Measurements from ENCODE around the gene SPDL1. TPM values are rescaled to one million over a fixed set of nuclear protein-coding genes. Genes with fewer than 3 reads are reported as not detected.

Gene SPDL1
- total and polyA plus RNA-seq, 2 of the 4 experiments (the other 2 are of a cell fraction) = 18.8 to 29.4 TPM

- no peak overlapping the region for H3K4ac ChIP-seq (ENCODE audit: low read depth, low read length)
- dilution Hi-C loops (cut with HindIII; ENCODE audit: low sequenced_read_pairs, unreplicated experiment) = no loop called here
- CTCF ChIA-PET = interaction anchor here (0.7 kb wide), 1 partner anchor 1238 kb away, joined by 3 read pairs; no protein-coding TSS in a partner anchor
- TF ChIP-seq POLR2A (IDR thresholded peaks at IDR 0.05; ENCODE audit: low read depth, low read length) (no peak), USF2 (IDR thresholded peaks at IDR 0.05; ENCODE audit: low read depth, low read length) (no peak), MXI1 (IDR thresholded peaks at IDR 0.05; ENCODE audit: borderline replicate concordance, low read depth, low read length) (no peak), FOS (IDR thresholded peaks at IDR 0.05; ENCODE audit: low read depth, low read length) (no peak), CEBPB (IDR thresholded peaks at IDR 0.05; ENCODE audit: low read depth, low read length) (no peak), ELK1 (IDR thresholded peaks at IDR 0.05; ENCODE audit: borderline replicate concordance, low read depth, low read length) (no peak), NFE2L2 (IDR thresholded peaks at IDR 0.05; ENCODE audit: low read depth, low read length) (no peak)
- H3K4me2 ChIP-seq (ENCODE audit: low read depth, low read length) = no peak overlapping the region
- intact Hi-C loops (cut with micrococcal nuclease) = no loop called here
- H3K79me1 ChIP-seq (ENCODE audit: low read depth in 1 of 2, low read length in 2 of 2) = no peaks in the 10 kb centered on the region
- H3K18ac ChIP-seq (ENCODE audit: low read depth, low read length) = no peak overlapping the region
- in situ Hi-C loops (cut with MboI; ENCODE audit: low sequenced_read_pairs) = no loop called here
- DNase-seq (peak; percentile 39), ATAC-seq (ENCODE audit: low read depth) (no peak)
- no peaks in the 10 kb centered on the region for H3K27me3 ChIP-seq (ENCODE audit: control insufficient read depth, insufficient read depth, low read length)
- no peak overlapping the region for H2AK5ac ChIP-seq (ENCODE audit: low read depth, low read length)
- WGBS, 2 experiments (ENCODE audit: extremely low coverage in 2 of 2, insufficient read length in 1 of 2) = no CpG with 5 or more reads among the region's 4 CpGs
- no peak overlapping the region for H3K9ac ChIP-seq (ENCODE audit: low read depth, low read length)
- no peak overlapping the region for H2BK120ac ChIP-seq (ENCODE audit: low read depth, low read length)
- H3K9me1 ChIP-seq (ENCODE audit: insufficient read depth, low read length) = no peaks in the 10 kb centered on the region
- no peak overlapping the region for H2BK15ac ChIP-seq (ENCODE audit: low read depth, low read length)
- BruUV-seq (replicated peaks) = no TSS peak
- POLR2A ChIA-PET (ENCODE audit: unreplicated experiment) = no interaction called here
- H4K5ac ChIP-seq (ENCODE audit: low read depth, low read length) = no peak overlapping the region
- H4K91ac ChIP-seq (ENCODE audit: insufficient read depth, low read depth, low read length) = no peak overlapping the region
- H2AK9ac ChIP-seq (replicated peaks; ENCODE audit: low read depth, low read length, poor library complexity) = no peak overlapping the region
- no peaks in the 10 kb centered on the region for H3K4me1 ChIP-seq (ENCODE audit: control insufficient read depth, insufficient read depth, low read length)
- H2BK5ac ChIP-seq (ENCODE audit: low read depth, low read length, poor library complexity, severe bottlenecking) = no peak overlapping the region
- H3K14ac ChIP-seq (replicated peaks; ENCODE audit: low read depth, low read length) = no peak overlapping the region
- no peak overlapping the region for H4K8ac ChIP-seq (ENCODE audit: low read depth in 2 of 2, low read length in 2 of 2)
- no peak overlapping the region for H2BK20ac ChIP-seq (ENCODE audit: low read depth, low read length)
- no peaks in the 10 kb centered on the region for H4K20me1 ChIP-seq (ENCODE audit: insufficient read depth, low read length)
- no peak overlapping the region for H3K56ac ChIP-seq (ENCODE audit: extremely low read depth, insufficient read depth, low read length)
- H3K27ac ChIP-seq (ENCODE audit: insufficient read depth, low read length) = no peak overlapping the region
- no peak overlapping the region for H2AFZ ChIP-seq (replicated peaks; ENCODE audit: low read length, poor library complexity)
- 0 out of 2 replicates have a peak, but pooled peaks cover under 1% of the 10 kb centered on the region for H3K36me3 ChIP-seq (ENCODE audit: control insufficient read depth, insufficient read depth, low read length)
- peaks cover 4% of the 10 kb centered on the region for H3K9me3 ChIP-seq (ENCODE audit: control insufficient read depth, insufficient read depth, low read length)
- no peak overlapping the region for H3K23ac ChIP-seq (ENCODE audit: low read depth, low read length)
- no peak overlapping the region for H3K4me3 ChIP-seq (ENCODE audit: insufficient read depth, low read depth, low read length)
These were observed 27.0 kb downstream of the SPDL1 start for GRCh38 chr5:169610606-169611005.

Measured in IMR-90 (cell line).